GM12874 (cell line): ENCODE measurements around the gene IL15.

Source experiments
- CTCF ChIP-seq: IDR thresholded peaks from 2 replicates; pipeline ENCODE4 v1.5.1; 2011; ENCODE audit warnings: low read depth, mild to moderate bottlenecking, control low read depth, low read length, moderate library complexity; ENCODE audit not compliant: insufficient read depth

The IL15 gene

GRCh38 chr4:141660880-141661279 lies 24.5 kb downstream of the IL15 start:
- no peak for TF ChIP-seq CTCF

GRCh38 chr4:141668200-141668910 lies 32.0 kb downstream of the IL15 start:
- no peak for TF ChIP-seq CTCF

- no peak for TF ChIP-seq CTCF
Measured at GRCh38 chr4:141669501-141669900, 33.1 kb downstream of the IL15 start.

GRCh38 chr4:141675384-141675783 lies 39.0 kb downstream of the IL15 start:
- no peak for TF ChIP-seq CTCF

GRCh38 chr4:141676087-141676670 lies 39.8 kb downstream of the IL15 start:
- no peak for TF ChIP-seq CTCF

GRCh38 chr4:141680060-141680459 lies 43.7 kb downstream of the IL15 start:
- no peak for TF ChIP-seq CTCF

GRCh38 chr4:141684785-141685184 lies 48.4 kb downstream of the IL15 start:
- TF ChIP-seq CTCF: no peak
